Mucosa of rectum (tissue), 2 donors: ENCODE measurements around the gene TRAF3.
A peak's percentile ranks its signal among the peaks of the same experiment; 100 is the strongest.

Source experiments
- H3K27ac ChIP-seq, 2 donors: one replicate each; pipeline ENCODE4 v1.7.0; 2013; ENCODE audit warnings: inconsistent platforms in 2 of 2, low read depth in 2 of 2, low read length in 2 of 2
- H3K27me3 ChIP-seq, 2 donors: one replicate each; pipeline ENCODE4 v1.7.0; 2013; ENCODE audit warnings: low read length in 2 of 2; ENCODE audit not compliant: control insufficient read depth in 2 of 2, insufficient read depth in 2 of 2
- H3K36me3 ChIP-seq, 2 donors: one replicate each; pipeline ENCODE4 v1.7.0; 2013; ENCODE audit warnings: low read length in 2 of 2; ENCODE audit not compliant: control insufficient read depth in 2 of 2, insufficient read depth in 2 of 2
- H3K4me1 ChIP-seq, 2 donors: one replicate each; pipeline ENCODE4 v1.7.0; 2013; ENCODE audit warnings: low read length in 2 of 2, mild to moderate bottlenecking in 1 of 2; ENCODE audit not compliant: control insufficient read depth in 2 of 2, insufficient read depth in 2 of 2
- H3K4me3 ChIP-seq, 2 donors: one replicate each; pipeline ENCODE4 v1.7.0; 2013; ENCODE audit warnings: low read length in 2 of 2
- H3K9ac ChIP-seq, 2 donors: one replicate each; pipeline ENCODE4 v1.7.0; 2013; ENCODE audit warnings: low read length in 2 of 2, low read depth in 1 of 2, mild to moderate bottlenecking in 1 of 2
- H3K9me3 ChIP-seq, 2 donors: one replicate each; pipeline ENCODE4 v1.7.0; 2013; ENCODE audit warnings: low read length in 2 of 2; ENCODE audit not compliant: control insufficient read depth in 2 of 2
- donor health status: healthy.
- donor health status: Normal muscosa, but diverticular disease.

The TRAF3 gene

GRCh38 chr14:102840115-102840514, 62.9 kb downstream of the TRAF3 start:
- Histone ChIP-seq H3K9ac (no peak overlapping the region), H3K36me3 (peaks cover 0 to 8% of the 10 kb centered on the region in 2 donors), H3K9me3 (no peaks in the 10 kb centered on the region), H3K4me1 (no peaks in the 10 kb centered on the region), H3K27ac (no peak overlapping the region), H3K4me3 (no peak overlapping the region), H3K27me3 (no peaks in the 10 kb centered on the region)

GRCh38 chr14:102840771-102841528, 63.7 kb downstream of the TRAF3 start:
- Histone ChIP-seq H3K4me3 (no peak overlapping the region), H3K9me3 (no peaks in the 10 kb centered on the region), H3K27ac (no peak overlapping the region), H3K27me3 (no peaks in the 10 kb centered on the region), H3K9ac (no peak overlapping the region), H3K4me1 (no peaks in the 10 kb centered on the region), H3K36me3 (peaks cover 0 to 3% of the 10 kb centered on the region in 2 donors)

- H3K9ac ChIP-seq: peak overlapping the region; percentile 27 to 39
- peak overlapping the region; percentile 81 to 84 for H3K27ac ChIP-seq
- no peaks in the 10 kb centered on the region for H3K36me3 ChIP-seq
- H3K4me3 ChIP-seq: peak overlapping the region in 1 of 2 donors; percentile 55
- H3K9me3 ChIP-seq: no peaks in the 10 kb centered on the region
- no peaks in the 10 kb centered on the region for H3K27me3 ChIP-seq
- H3K4me1 ChIP-seq: peaks cover 20 to 29% of the 10 kb centered on the region in 2 donors
Observed at GRCh38 chr14:102848830-102849525, 71.7 kb downstream of the TRAF3 start.

- peaks cover 20 to 29% of the 10 kb centered on the region in 2 donors for H3K4me1 ChIP-seq
- H3K36me3 ChIP-seq: no peaks in the 10 kb centered on the region
- peak overlapping the region; percentile 52 to 55 for H3K4me3 ChIP-seq
- peak overlapping the region; percentile 39 to 54 for H3K9ac ChIP-seq
- no peaks in the 10 kb centered on the region for H3K9me3 ChIP-seq
- H3K27me3 ChIP-seq: no peaks in the 10 kb centered on the region
- peak overlapping the region; percentile 81 to 84 for H3K27ac ChIP-seq
Observed at GRCh38 chr14:102849526-102850379, 72.5 kb downstream of the TRAF3 start.

- H3K9me3 ChIP-seq: no peaks in the 10 kb centered on the region
- no peaks in the 10 kb centered on the region for H3K27me3 ChIP-seq
- no peak overlapping the region for H3K9ac ChIP-seq
- H3K4me3 ChIP-seq: no peak overlapping the region
- no peak overlapping the region for H3K27ac ChIP-seq
- no peaks in the 10 kb centered on the region for H3K36me3 ChIP-seq
- peaks cover 18 to 22% of the 10 kb centered on the region in 2 donors for H3K4me1 ChIP-seq
Observed at GRCh38 chr14:102853648-102854047, 76.4 kb downstream of the TRAF3 start.

GRCh38 chr14:102854091-102854703, 76.9 kb downstream of the TRAF3 start:
- Histone ChIP-seq H3K4me3 (no peak overlapping the region), H3K27ac (no peak overlapping the region), H3K4me1 (peaks cover 13 to 16% of the 10 kb centered on the region in 2 donors), H3K9ac (no peak overlapping the region), H3K27me3 (no peaks in the 10 kb centered on the region), H3K9me3 (no peaks in the 10 kb centered on the region), H3K36me3 (no peaks in the 10 kb centered on the region)

- Histone ChIP-seq H3K9ac (no peak overlapping the region), H3K27me3 (no peaks in the 10 kb centered on the region), H3K4me1 (no peaks in the 10 kb centered on the region), H3K4me3 (no peak overlapping the region), H3K9me3 (no peaks in the 10 kb centered on the region), H3K27ac (no peak overlapping the region), H3K36me3 (no peaks in the 10 kb centered on the region)
Observed at GRCh38 chr14:102856179-102856578, 78.9 kb downstream of the TRAF3 start.

GRCh38 chr14:102857444-102857843, 80.2 kb downstream of the TRAF3 start:
- Histone ChIP-seq H3K4me3 (no peak overlapping the region), H3K9me3 (no peaks in the 10 kb centered on the region), H3K27ac (no peak overlapping the region), H3K4me1 (no peaks in the 10 kb centered on the region), H3K9ac (no peak overlapping the region), H3K36me3 (no peaks in the 10 kb centered on the region), H3K27me3 (no peaks in the 10 kb centered on the region)

- Histone ChIP-seq H3K27ac (no peak overlapping the region), H3K4me3 (no peak overlapping the region), H3K4me1 (peaks cover 2% of the 10 kb centered on the region in 2 donors), H3K9me3 (no peaks in the 10 kb centered on the region), H3K27me3 (no peaks in the 10 kb centered on the region), H3K9ac (no peak overlapping the region), H3K36me3 (no peaks in the 10 kb centered on the region)
Observed at GRCh38 chr14:102859911-102860310, 82.7 kb downstream of the TRAF3 start.
